ENCODE data around the gene SUGCT.

DNA sequence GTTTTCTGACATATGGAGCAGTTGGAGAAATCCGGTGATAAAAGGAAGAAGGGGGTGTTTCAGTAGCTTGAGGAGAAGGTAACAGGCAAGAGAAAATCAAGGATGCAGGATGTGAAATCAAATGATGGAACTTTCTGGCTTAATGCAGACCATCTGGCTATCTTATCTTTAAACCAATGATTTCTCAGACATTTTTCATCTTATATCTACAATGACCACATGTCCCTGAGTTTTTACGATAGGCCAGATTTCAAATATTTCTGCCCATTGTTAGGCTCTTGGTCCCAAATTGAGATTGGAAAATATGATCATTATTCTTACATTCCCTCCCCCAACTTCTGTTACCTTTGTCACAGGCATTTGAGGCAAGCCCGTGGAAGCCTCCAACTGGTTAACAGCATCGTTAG, 486.8 kb downstream of the SUGCT start:
- TF ChIP-seq, protein P1, sequence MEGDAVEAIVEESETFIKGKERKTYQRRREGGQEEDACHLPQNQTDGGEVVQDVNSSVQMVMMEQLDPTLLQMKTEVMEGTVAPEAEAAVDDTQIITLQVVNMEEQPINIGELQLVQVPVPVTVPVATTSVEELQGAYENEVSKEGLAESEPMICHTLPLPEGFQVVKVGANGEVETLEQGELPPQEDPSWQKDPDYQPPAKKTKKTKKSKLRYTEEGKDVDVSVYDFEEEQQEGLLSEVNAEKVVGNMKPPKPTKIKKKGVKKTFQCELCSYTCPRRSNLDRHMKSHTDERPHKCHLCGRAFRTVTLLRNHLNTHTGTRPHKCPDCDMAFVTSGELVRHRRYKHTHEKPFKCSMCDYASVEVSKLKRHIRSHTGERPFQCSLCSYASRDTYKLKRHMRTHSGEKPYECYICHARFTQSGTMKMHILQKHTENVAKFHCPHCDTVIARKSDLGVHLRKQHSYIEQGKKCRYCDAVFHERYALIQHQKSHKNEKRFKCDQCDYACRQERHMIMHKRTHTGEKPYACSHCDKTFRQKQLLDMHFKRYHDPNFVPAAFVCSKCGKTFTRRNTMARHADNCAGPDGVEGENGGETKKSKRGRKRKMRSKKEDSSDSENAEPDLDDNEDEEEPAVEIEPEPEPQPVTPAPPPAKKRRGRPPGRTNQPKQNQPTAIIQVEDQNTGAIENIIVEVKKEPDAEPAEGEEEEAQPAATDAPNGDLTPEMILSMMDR (IDR thresholded peaks at IDR 0.05; ENCODE audit: low read length), result no peak
- TF ChIP-seq EZH2 (optimal IDR thresholded peaks at IDR 0.05; ENCODE audit: low read depth, low read length) (no peak), EZH2phosphoT487 (IDR thresholded peaks at IDR 0.05; ENCODE audit: low read length) (no peak)
